Measurements from ENCODE around the gene WDFY2. TPM values are rescaled to one million over a fixed set of nuclear protein-coding genes. Genes with fewer than 3 reads are reported as not detected.

The WDFY2 gene
- total and polyA plus RNA-seq, 10 of the 15 experiments (the other 5 are each of a cell fraction or from before 2014, with no cell fraction given) = 2.1 to 13.0 (median 8.1) TPM

GRCh38 chr13:51804295-51805172, 220.3 kb downstream of the WDFY2 start:
- RAD21 ChIA-PET (ENCODE audit: unreplicated experiment) = interaction anchor here (0.9 kb wide), 1 partner anchor 10 kb away, joined by 3 read pairs; no protein-coding TSS in a partner anchor
- TF ChIP-seq ZBED1 (IDR thresholded peaks at IDR 0.05; ENCODE audit: borderline replicate concordance) = no peak
- no peak; the same call in 1 of the 2 replicates for TF ChIP-seq SIN3A (IDR thresholded peaks at IDR 0.05; ENCODE audit: low read depth, low read length)
- no peak for TF ChIP-seq NR2C2 (IDR thresholded peaks at IDR 0.05; ENCODE audit: borderline replicate concordance, control insufficient read depth, insufficient read length, low read depth)
- TF ChIP-seq ZNF687 (IDR thresholded peaks at IDR 0.05) = no peak
- no peak for TF ChIP-seq CHD1 (IDR thresholded peaks at IDR 0.05; ENCODE audit: low read depth, low read length)
- TF ChIP-seq SRF (IDR thresholded peaks at IDR 0.05; ENCODE audit: low read depth in 2 of 2, low read length in 2 of 2) = no peak
- TF ChIP-seq PBX3 (IDR thresholded peaks at IDR 0.05; ENCODE audit: insufficient replicate concordance, low read depth, low read length) = no peak
- TF ChIP-seq MTA2 (IDR thresholded peaks at IDR 0.05; ENCODE audit: low read depth) = no peak
- TF ChIP-seq SIX5 (IDR thresholded peaks at IDR 0.05; ENCODE audit: low read depth, low read length, severe bottlenecking) = no peak
- no peak for TF ChIP-seq ZBTB33 (IDR thresholded peaks at IDR 0.05)
- no peak for TF ChIP-seq RBBP5 (conservative IDR thresholded peaks at IDR 0.05)
- TF ChIP-seq ZNF217 (IDR thresholded peaks at IDR 0.05) = no peak
- TF ChIP-seq USF2 (IDR thresholded peaks at IDR 0.05; ENCODE audit: borderline replicate concordance, low read depth, low read length) = no peak

More at GRCh38 chr13:51804295-51805172, 220.3 kb downstream of the WDFY2 start:
- WGBS (ENCODE audit: insufficient coverage, insufficient replicate concordance, low lambda C conversion rate, missing lambda C conversion rate) = 16% methylated on average over 31 of the region's 31 CpGs
- BruUV-seq (replicated peaks) = TSS peak; percentile 86
- ATAC-seq = no peak
- Histone ChIP-seq H3K9me3 (replicated peaks; ENCODE audit: control insufficient read depth, insufficient read depth, low read length) (no peaks in the 10 kb centered on the region), H3K27me3 (replicated peaks in 1 of 2; ENCODE audit: control insufficient read depth in 2 of 2, insufficient read depth in 2 of 2, low read length in 1 of 2) (no peaks in the 10 kb centered on the region), H3K36me3 (ENCODE audit: control insufficient read depth in 2 of 2, insufficient read depth in 2 of 2, low read length in 1 of 2) (no peaks in the 10 kb centered on the region), H3K4me2 (ENCODE audit: control insufficient read depth, insufficient read depth) (peak overlapping the region; percentile 95), H4K20me1 (ENCODE audit: control insufficient read depth, insufficient read depth) (no peaks in the 10 kb centered on the region), H3K27ac (ENCODE audit: control insufficient read depth, insufficient read depth) (peak overlapping the region; percentile 91), H3K9ac (ENCODE audit: control insufficient read depth, insufficient read depth, low read length) (peak overlapping the region; percentile 90), H3K4me3 (peak overlapping the region; percentile 82), H3K4me1 (ENCODE audit: control insufficient read depth, insufficient read depth, low read length) (peaks cover 17% of the 10 kb centered on the region), H2AFZ (ENCODE audit: control insufficient read depth, low read depth, low read length) (peak overlapping the region; percentile 89), H3K79me2 (ENCODE audit: control insufficient read depth, insufficient read depth, low read length) (no peaks in the 10 kb centered on the region; the same call in 1 of the 2 replicates)
- ChIA-PET POLR2A (interaction anchor here (1.0 kb wide), 1 partner anchor 11 kb away, joined by 4 read pairs; no protein-coding TSS in a partner anchor), SMC1A (ENCODE audit: uncharacterized antibody, unreplicated experiment) (interaction anchor here (1.1 to 2.4 kb wide), 5 partner anchors 9 to 105 kb away, joined by 3 to 19 read pairs (median 4); no protein-coding TSS in a partner anchor), CTCF (interaction anchor here (0.7 to 2.5 kb wide), 4 partner anchors 10 to 679 kb away, joined by 3 to 12 read pairs (median 6); no protein-coding TSS in a partner anchor)
- no peak for FAIRE-seq
- in situ Hi-C loops (cut with MboI) (no loop called here), intact Hi-C loops (cut with micrococcal nuclease; ENCODE audit: unreplicated experiment) (no loop called here)
- DNase-seq (ENCODE audit: low read depth, low spot score) = no peak

All from GM12878 (cell line).